ENCODE results near the gene PPFIBP2.

DNA sequence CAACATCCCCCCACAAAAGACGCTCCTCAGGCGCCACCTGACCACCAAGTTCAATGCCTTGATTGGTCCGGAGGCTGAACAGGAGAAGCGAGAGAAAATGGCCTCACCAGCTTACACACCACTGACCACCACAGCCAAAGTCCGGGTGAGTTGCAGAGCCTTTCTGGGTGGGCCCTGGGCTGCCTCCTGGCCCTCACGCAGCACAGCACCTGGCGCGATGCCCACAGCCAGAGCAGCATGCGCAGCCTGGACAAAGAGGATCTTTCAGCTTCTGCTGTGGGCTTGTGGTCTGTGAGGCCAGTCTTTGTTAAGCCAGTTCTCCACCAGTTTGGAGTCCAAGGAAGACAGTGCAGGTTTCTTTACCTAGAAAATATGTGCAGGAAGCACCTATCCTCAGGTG is 137.9 kb downstream of the PPFIBP2 start:
- TF ChIP-seq SSRP1 (CRISPR knock-in tag; IDR thresholded peaks at IDR 0.05) (no peak), LCORL (IDR thresholded peaks at IDR 0.05) (no peak), LCORL (CRISPR knock-in tag; IDR thresholded peaks at IDR 0.05) (no peak), ZFX (CRISPR knock-in tag; IDR thresholded peaks at IDR 0.05; ENCODE audit: low read depth) (no peak), BRCA1 (CRISPR knock-in tag; IDR thresholded peaks at IDR 0.05) (no peak), ZNF224 (CRISPR knock-in tag; IDR thresholded peaks at IDR 0.05) (no peak), MTF2 (CRISPR knock-in tag; IDR thresholded peaks at IDR 0.05; ENCODE audit: borderline replicate concordance) (no peak), ZZZ3 (CRISPR knock-in tag; IDR thresholded peaks at IDR 0.05; ENCODE audit: borderline replicate concordance) (no peak), MATR3 (CRISPR knock-in tag; IDR thresholded peaks at IDR 0.05) (no peak), ZBTB7A (CRISPR knock-in tag; IDR thresholded peaks at IDR 0.05) (no peak), GTF2F1 (IDR thresholded peaks at IDR 0.05; ENCODE audit: low read length) (no peak), ZNF777 (CRISPR knock-in tag; IDR thresholded peaks at IDR 0.05) (no peak), NKX3-1 (CRISPR knock-in tag; IDR thresholded peaks at IDR 0.05) (no peak), ZNF761 (CRISPR knock-in tag; conservative IDR thresholded peaks at IDR 0.05) (no peak)
- TF ChIP-seq, protein P1, sequence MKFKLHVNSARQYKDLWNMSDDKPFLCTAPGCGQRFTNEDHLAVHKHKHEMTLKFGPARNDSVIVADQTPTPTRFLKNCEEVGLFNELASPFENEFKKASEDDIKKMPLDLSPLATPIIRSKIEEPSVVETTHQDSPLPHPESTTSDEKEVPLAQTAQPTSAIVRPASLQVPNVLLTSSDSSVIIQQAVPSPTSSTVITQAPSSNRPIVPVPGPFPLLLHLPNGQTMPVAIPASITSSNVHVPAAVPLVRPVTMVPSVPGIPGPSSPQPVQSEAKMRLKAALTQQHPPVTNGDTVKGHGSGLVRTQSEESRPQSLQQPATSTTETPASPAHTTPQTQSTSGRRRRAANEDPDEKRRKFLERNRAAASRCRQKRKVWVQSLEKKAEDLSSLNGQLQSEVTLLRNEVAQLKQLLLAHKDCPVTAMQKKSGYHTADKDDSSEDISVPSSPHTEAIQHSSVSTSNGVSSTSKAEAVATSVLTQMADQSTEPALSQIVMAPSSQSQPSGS (CRISPR knock-in tag; IDR thresholded peaks at IDR 0.05), result no peak
